Neuronal stem cell (in vitro differentiated cells): ENCODE measurements around the gene CGB7.
"Not testable (repeated sequence)": the region's sequence is repeated elsewhere in the genome, so short reads cannot be mapped to it uniquely, and the experiment has no call there.

Source experiments
- DNase-seq: peaks from one replicate; pipeline ENCODE4 v3.0.0-alpha.2; 2013; ENCODE audit warnings: low spot score
- H2AFZ ChIP-seq: one replicate; pipeline ENCODE4 v1.6.1; 2013; ENCODE audit warnings: mild to moderate bottlenecking, low read length, inconsistent platforms
- H2AK5ac ChIP-seq: 2 replicates; pipeline ENCODE4 v1.6.1; 2013; ENCODE audit warnings: low read depth, mild to moderate bottlenecking, inconsistent platforms, low read length, moderate library complexity, mixed read lengths
- H2BK120ac ChIP-seq: 2 replicates; pipeline ENCODE4 v1.6.1; 2013; ENCODE audit warnings: low read depth, mild to moderate bottlenecking, inconsistent platforms, low read length, moderate library complexity, mixed read lengths
- H2BK12ac ChIP-seq: one replicate; pipeline ENCODE4 v1.6.1; 2013; ENCODE audit warnings: low read length, inconsistent platforms
- H2BK15ac ChIP-seq: 2 replicates; pipeline ENCODE4 v1.6.1; 2013; ENCODE audit warnings: mild to moderate bottlenecking, low read length, inconsistent platforms, mixed read lengths
- H2BK5ac ChIP-seq: one replicate; pipeline ENCODE4 v1.6.1; 2013; ENCODE audit warnings: inconsistent platforms, mild to moderate bottlenecking, low read length, moderate library complexity
- H3K14ac ChIP-seq: one replicate; pipeline ENCODE4 v1.6.1; 2013; ENCODE audit warnings: low read length, inconsistent platforms
- H3K18ac ChIP-seq: 2 replicates; pipeline ENCODE4 v1.6.1; 2013; ENCODE audit warnings: low read length, inconsistent platforms
- H3K23ac ChIP-seq: 2 replicates; pipeline ENCODE4 v1.6.1; 2013; ENCODE audit warnings: low read depth, mild to moderate bottlenecking, mixed read lengths, low read length, inconsistent platforms; ENCODE audit not compliant: poor library complexity
- H3K27ac ChIP-seq: replicated peaks from 3 replicates; pipeline ENCODE4 v1.5.1; 2013; ENCODE audit warnings: low read length, inconsistent platforms
- H3K27me3 ChIP-seq, 3 experiments: 2 replicates each; pipeline ENCODE4 v1.6.1; 2013; ENCODE audit warnings: low read length in 3 of 3, mild to moderate bottlenecking in 2 of 3, inconsistent platforms in 1 of 3, low read depth in 1 of 3, mixed read lengths in 1 of 3, moderate library complexity in 1 of 3; ENCODE audit not compliant: control insufficient read depth in 3 of 3, insufficient read depth in 3 of 3
- H3K36me3 ChIP-seq, 2 donors: replicated peaks in 1 of 2; 2 replicates each; pipeline ENCODE4 v1.6.1; 2013; ENCODE audit warnings: low read length in 2 of 2; ENCODE audit not compliant: control insufficient read depth in 2 of 2, insufficient read depth in 2 of 2
- H3K4ac ChIP-seq: 2 replicates; pipeline ENCODE4 v1.6.1; 2013; ENCODE audit warnings: inconsistent platforms, mild to moderate bottlenecking, low read length, moderate library complexity
- H3K4me1 ChIP-seq, 2 donors: 1 replicate in 1 of 2; 2 replicates in 1 of 2; pipeline ENCODE4 v1.6.1; 2013; ENCODE audit warnings: low read length in 2 of 2, low read depth in 1 of 2; ENCODE audit not compliant: control insufficient read depth in 2 of 2, insufficient read depth in 1 of 2
- H3K4me2 ChIP-seq: one replicate; pipeline ENCODE4 v1.6.1; 2013; ENCODE audit warnings: mild to moderate bottlenecking, low read length, inconsistent platforms; ENCODE audit not compliant: insufficient read depth, poor library complexity, severe bottlenecking
- H3K4me3 ChIP-seq, 2 donors: 2 replicates each; pipeline ENCODE4 v1.5.1; 2013; ENCODE audit warnings: low read length in 2 of 2, mild to moderate bottlenecking in 2 of 2, inconsistent platforms in 1 of 2, moderate library complexity in 1 of 2
- H3K79me1 ChIP-seq: one replicate; pipeline ENCODE4 v1.6.1; 2013; ENCODE audit warnings: low read depth, mild to moderate bottlenecking, inconsistent platforms, low read length, moderate library complexity
- H3K9ac ChIP-seq: one replicate; pipeline ENCODE4 v1.6.1; 2013; ENCODE audit warnings: mild to moderate bottlenecking, low read depth, low read length, inconsistent platforms; ENCODE audit not compliant: poor library complexity
- H3K9me3 ChIP-seq, 2 donors: replicated peaks in 1 of 2; 2 replicates each; pipeline versions ENCODE3 to v1.6.1; 2013; ENCODE audit warnings: low read length in 2 of 2, mild to moderate bottlenecking in 2 of 2, inconsistent platforms in 1 of 2, low read depth in 1 of 2, mixed read lengths in 1 of 2, moderate library complexity in 1 of 2; ENCODE audit not compliant: control insufficient read depth in 2 of 2, insufficient read depth in 1 of 2
- H4K8ac ChIP-seq: one replicate; pipeline ENCODE4 v1.6.1; 2013; ENCODE audit warnings: low read depth, mild to moderate bottlenecking, inconsistent platforms, low read length, moderate library complexity
- H4K91ac ChIP-seq: one replicate; pipeline ENCODE4 v1.6.1; 2013; ENCODE audit warnings: low read length, low read depth, mild to moderate bottlenecking, inconsistent platforms; ENCODE audit not compliant: poor library complexity
- WGBS, 2 donors: extraction: QIAGEN DNeasy Blood & Tissue Kit; methylation state at CpG; one replicate each; pipeline ENCODE4 v1.1.7; 2013; ENCODE audit warnings: missing lambda C conversion rate in 2 of 2, mixed read lengths in 1 of 2; ENCODE audit not compliant: insufficient read length in 2 of 2, insufficient replicate concordance in 1 of 2; ENCODE audit errors: extremely low coverage in 2 of 2; 5-methylcytosine and 5-hydroxymethylcytosine counted together

The CGB7 gene

GRCh38 chr19:49024233-49024632, 33.3 kb downstream of the CGB7 start, which contains the start of gene CGB3:
TSS of gene CGB3 (minus strand) at chr19:49024333. CDS start at chr19:49023971, 362 bp downstream.
- H3K18ac ChIP-seq, DNase-seq, H3K79me1 ChIP-seq, H3K36me3 ChIP-seq, H3K9ac ChIP-seq, H2BK5ac ChIP-seq, H3K14ac ChIP-seq, H3K4me1 ChIP-seq, H3K4ac ChIP-seq, H2BK120ac ChIP-seq, H2AK5ac ChIP-seq, H3K23ac ChIP-seq, H3K27me3 ChIP-seq, H2BK15ac ChIP-seq, H3K4me3 ChIP-seq, H2AFZ ChIP-seq, H4K91ac ChIP-seq, H3K9me3 ChIP-seq, H3K4me2 ChIP-seq, H4K8ac ChIP-seq, H3K27ac ChIP-seq, H2BK12ac ChIP-seq: not testable (repeated sequence)
- no CpG with 5 or more reads among the region's 15 CpGs for WGBS, 2 donors

- Histone ChIP-seq H2BK5ac (no peak overlapping the region), H3K4me1 (peaks cover 9% of the 10 kb centered on the region in 2 donors), H2BK120ac (no peak overlapping the region), H3K79me1 (no peaks in the 10 kb centered on the region), H4K91ac (no peak overlapping the region), H3K27ac (no peak overlapping the region), H3K9ac (no peak overlapping the region), H3K14ac (no peak overlapping the region), H2AFZ (no peak overlapping the region), H3K18ac (no peak overlapping the region), H3K36me3 (peaks cover 0 to 2% of the 10 kb centered on the region in 2 donors), H2BK12ac (no peak overlapping the region), H3K4me3 (no peak overlapping the region), H3K9me3 (no peaks in the 10 kb centered on the region), H3K23ac (no peak overlapping the region), H2AK5ac (no peak overlapping the region), H3K4ac (no peak overlapping the region), H3K4me2 (no peak overlapping the region), H3K27me3 (peaks cover 0 to 25% (median 0%) of the 10 kb centered on the region in 3 experiments), H4K8ac (no peak overlapping the region), H2BK15ac (no peak overlapping the region)
- DNase-seq: no peak
- no CpG with 5 or more reads among the region's 9 CpGs for WGBS, 2 donors
These were observed 35.4 kb downstream of the CGB7 start for GRCh38 chr19:49022116-49022515.

GRCh38 chr19:49020931-49021895, 36.3 kb downstream of the CGB7 start:
- H3K9me3 ChIP-seq: no peaks in the 10 kb centered on the region
- H2BK15ac ChIP-seq: peak overlapping the region; percentile 37
- H3K23ac ChIP-seq: peak overlapping the region; percentile 47
- no peak overlapping the region for H3K18ac ChIP-seq
- no peak overlapping the region for H2BK120ac ChIP-seq
- H2AFZ ChIP-seq: peak overlapping the region; percentile 82
- peaks cover 9% of the 10 kb centered on the region in 2 donors for H3K4me1 ChIP-seq
- H3K4me3 ChIP-seq: no peak overlapping the region
- H4K91ac ChIP-seq: no peak overlapping the region
- no peak overlapping the region for H2AK5ac ChIP-seq
- WGBS, 2 donors: no CpG with 5 or more reads among the region's 16 CpGs
- H2BK5ac ChIP-seq: no peak overlapping the region
- H3K14ac ChIP-seq: no peak overlapping the region
- no peak overlapping the region for H3K4me2 ChIP-seq
- no peak overlapping the region for H2BK12ac ChIP-seq
- H3K9ac ChIP-seq: no peak overlapping the region
- H3K27me3 ChIP-seq: peaks cover 0 to 25% (median 0%) of the 10 kb centered on the region in 3 experiments
- no peaks in the 10 kb centered on the region for H3K79me1 ChIP-seq
- no peak for DNase-seq
- peaks cover under 1 to 8% of the 10 kb centered on the region in 2 donors for H3K36me3 ChIP-seq
- no peak overlapping the region for H3K4ac ChIP-seq
- peak overlapping the region; percentile 43 for H4K8ac ChIP-seq
- H3K27ac ChIP-seq: no peak overlapping the region

- WGBS, 2 donors: no CpG with 5 or more reads among the region's 11 CpGs
- peaks cover 9% of the 10 kb centered on the region in 2 donors for H3K4me1 ChIP-seq
- no peak overlapping the region for H4K91ac ChIP-seq
- H3K27me3 ChIP-seq: peaks cover 0 to 25% (median 0%) of the 10 kb centered on the region in 3 experiments
- no peak overlapping the region for H2BK120ac ChIP-seq
- H3K9me3 ChIP-seq: no peaks in the 10 kb centered on the region
- no peak overlapping the region for H3K18ac ChIP-seq
- H2BK12ac ChIP-seq: no peak overlapping the region
- H3K9ac ChIP-seq: no peak overlapping the region
- no peak for DNase-seq
- no peak overlapping the region for H4K8ac ChIP-seq
- H3K27ac ChIP-seq: no peak overlapping the region
- H3K4me3 ChIP-seq: no peak overlapping the region
- H3K4ac ChIP-seq: no peak overlapping the region
- peaks cover 6 to 17% of the 10 kb centered on the region in 2 donors for H3K36me3 ChIP-seq
- H2AFZ ChIP-seq: no peak overlapping the region
- H2BK5ac ChIP-seq: no peak overlapping the region
- H2BK15ac ChIP-seq: no peak overlapping the region
- H2AK5ac ChIP-seq: no peak overlapping the region
- no peak overlapping the region for H3K4me2 ChIP-seq
- H3K23ac ChIP-seq: peak overlapping the region; percentile 73
- no peak overlapping the region for H3K14ac ChIP-seq
- no peaks in the 10 kb centered on the region for H3K79me1 ChIP-seq
These were observed 37.2 kb downstream of the CGB7 start for GRCh38 chr19:49020342-49020741.
